Memory B cell (primary cell): ENCODE measurements around the gene NISCH.

ENCODE experiments used
- ATAC-seq: fragments of 150-1000 bp; cut with Tn5 transposase; 2 replicates; pipeline ENCODE4 v1.10.0; 2021; ENCODE audit warnings: low read depth, mild to moderate bottlenecking, moderate library complexity
- DNase-seq, 2 donors: peaks; one replicate each; pipeline ENCODE4 v3.0.0; 2022; ENCODE audit warnings: low spot score in 2 of 2
- H3K27ac Mint-ChIP-seq: one replicate; pipeline ENCODE4 v1.8.0; 2022; ENCODE audit warnings: mild to moderate bottlenecking, moderate library complexity, mixed read lengths
- H3K27me3 Mint-ChIP-seq: one replicate; pipeline ENCODE4 v1.8.0; 2022; ENCODE audit warnings: mixed read lengths
- H3K36me3 Mint-ChIP-seq: one replicate; pipeline ENCODE4 v1.8.0; 2022; ENCODE audit warnings: mild to moderate bottlenecking, mixed read lengths
- H3K4me1 Mint-ChIP-seq: one replicate; pipeline ENCODE4 v1.8.0; 2022; ENCODE audit warnings: mixed read lengths
- H3K4me3 Mint-ChIP-seq: one replicate; pipeline ENCODE4 v1.8.0; 2022; ENCODE audit warnings: mild to moderate bottlenecking, moderate library complexity, mixed read lengths
- H3K9me3 Mint-ChIP-seq: one replicate; pipeline ENCODE4 v1.8.0; 2022; ENCODE audit warnings: mixed read lengths

Gene NISCH

GRCh38 chr3:52509753-52510328 lies 54.4 kb downstream of the NISCH start:
- H3K4me1 Mint-ChIP-seq, result peaks cover 2% of the 10 kb centered on the region
- H3K27ac Mint-ChIP-seq, result no peak overlapping the region
- no peak for DNase-seq
- H3K27me3 Mint-ChIP-seq, result peaks cover 4% of the 10 kb centered on the region
- no peaks in the 10 kb centered on the region for H3K36me3 Mint-ChIP-seq
- H3K4me3 Mint-ChIP-seq, result no peak overlapping the region
- no peak for ATAC-seq
- no peaks in the 10 kb centered on the region for H3K9me3 Mint-ChIP-seq

- peaks cover 7% of the 10 kb centered on the region for H3K27me3 Mint-ChIP-seq
These were observed 56.1 kb downstream of the NISCH start for GRCh38 chr3:52511509-52511908.

GRCh38 chr3:52512105-52512504 lies 56.7 kb downstream of the NISCH start:
- Mint-ChIP-seq H3K9me3 (no peaks in the 10 kb centered on the region), H3K36me3 (no peaks in the 10 kb centered on the region), H3K4me1 (peaks cover 4% of the 10 kb centered on the region), H3K27ac (no peak overlapping the region), H3K4me3 (no peak overlapping the region), H3K27me3 (peaks cover 9% of the 10 kb centered on the region)
- DNase-seq (no peak), ATAC-seq (no peak)

More at GRCh38 chr3:52511509-52511908, 56.1 kb downstream of the NISCH start:
- Mint-ChIP-seq H3K4me3 (no peak overlapping the region), H3K36me3 (no peaks in the 10 kb centered on the region), H3K4me1 (peaks cover 4% of the 10 kb centered on the region), H3K27ac (no peak overlapping the region), H3K9me3 (no peaks in the 10 kb centered on the region)
- no peak for DNase-seq
- ATAC-seq, result no peak

- ATAC-seq (no peak), DNase-seq (no peak)
- Mint-ChIP-seq H3K36me3 (no peaks in the 10 kb centered on the region), H3K4me3 (no peak overlapping the region), H3K9me3 (no peaks in the 10 kb centered on the region), H3K27ac (no peak overlapping the region), H3K4me1 (peaks cover 2% of the 10 kb centered on the region), H3K27me3 (peaks cover 7% of the 10 kb centered on the region)
These were observed 57.3 kb downstream of the NISCH start for GRCh38 chr3:52512727-52513126.

GRCh38 chr3:52513281-52513680 lies 57.9 kb downstream of the NISCH start:
- no peak overlapping the region for H3K4me3 Mint-ChIP-seq
- no peaks in the 10 kb centered on the region for H3K36me3 Mint-ChIP-seq
- no peak for DNase-seq
- no peak overlapping the region for H3K27ac Mint-ChIP-seq
- no peaks in the 10 kb centered on the region for H3K9me3 Mint-ChIP-seq
- H3K27me3 Mint-ChIP-seq, result peaks cover 7% of the 10 kb centered on the region
- H3K4me1 Mint-ChIP-seq, result peaks cover 2% of the 10 kb centered on the region
- no peak for ATAC-seq

GRCh38 chr3:52514576-52514975 lies 59.2 kb downstream of the NISCH start:
- Mint-ChIP-seq H3K4me3 (no peak overlapping the region), H3K36me3 (no peaks in the 10 kb centered on the region), H3K4me1 (peaks cover 2% of the 10 kb centered on the region), H3K9me3 (no peaks in the 10 kb centered on the region), H3K27me3 (peaks cover 7% of the 10 kb centered on the region), H3K27ac (no peak overlapping the region)
- DNase-seq, result no peak
- ATAC-seq, result no peak

GRCh38 chr3:52515192-52515591 lies 59.8 kb downstream of the NISCH start:
- peaks cover 7% of the 10 kb centered on the region for H3K27me3 Mint-ChIP-seq
- no peak for ATAC-seq
- no peak overlapping the region for H3K27ac Mint-ChIP-seq
- no peak overlapping the region for H3K4me3 Mint-ChIP-seq
- no peak for DNase-seq
- H3K9me3 Mint-ChIP-seq, result no peaks in the 10 kb centered on the region
- H3K36me3 Mint-ChIP-seq, result no peaks in the 10 kb centered on the region
- peaks cover 2% of the 10 kb centered on the region for H3K4me1 Mint-ChIP-seq

- H3K9me3 Mint-ChIP-seq, result no peaks in the 10 kb centered on the region
- no peak for DNase-seq
- H3K4me1 Mint-ChIP-seq, result peaks cover 2% of the 10 kb centered on the region
- H3K36me3 Mint-ChIP-seq, result no peaks in the 10 kb centered on the region
- ATAC-seq, result no peak
- H3K4me3 Mint-ChIP-seq, result no peak overlapping the region
- no peak overlapping the region for H3K27ac Mint-ChIP-seq
- peaks cover 7% of the 10 kb centered on the region for H3K27me3 Mint-ChIP-seq
These were observed 61.2 kb downstream of the NISCH start for GRCh38 chr3:52516509-52517195.

GRCh38 chr3:52517796-52518722 lies 62.7 kb downstream of the NISCH start:
- Mint-ChIP-seq H3K36me3 (no peaks in the 10 kb centered on the region), H3K9me3 (no peaks in the 10 kb centered on the region), H3K27ac (no peak overlapping the region), H3K27me3 (peaks cover 7% of the 10 kb centered on the region), H3K4me3 (no peak overlapping the region), H3K4me1 (peaks cover 2% of the 10 kb centered on the region)
- ATAC-seq (no peak), DNase-seq (no peak)

- H3K4me1 Mint-ChIP-seq, result peaks cover 2% of the 10 kb centered on the region
- no peaks in the 10 kb centered on the region for H3K9me3 Mint-ChIP-seq
- no peak for ATAC-seq
- H3K27ac Mint-ChIP-seq, result no peak overlapping the region
- no peak for DNase-seq
- H3K36me3 Mint-ChIP-seq, result no peaks in the 10 kb centered on the region
- H3K27me3 Mint-ChIP-seq, result peaks cover 5% of the 10 kb centered on the region
- H3K4me3 Mint-ChIP-seq, result no peak overlapping the region
These were observed 63.5 kb downstream of the NISCH start for GRCh38 chr3:52518723-52519444.

GRCh38 chr3:52519445-52520140 lies 64.2 kb downstream of the NISCH start:
- Mint-ChIP-seq H3K27ac (no peak overlapping the region), H3K4me1 (peaks cover 2% of the 10 kb centered on the region), H3K36me3 (no peaks in the 10 kb centered on the region), H3K9me3 (no peaks in the 10 kb centered on the region), H3K4me3 (no peak overlapping the region), H3K27me3 (peaks cover 5% of the 10 kb centered on the region)
- ATAC-seq (no peak), DNase-seq (no peak)

GRCh38 chr3:52520141-52520667 lies 64.8 kb downstream of the NISCH start:
- DNase-seq, result no peak
- Mint-ChIP-seq H3K4me3 (no peak overlapping the region), H3K4me1 (peaks cover under 1% of the 10 kb centered on the region), H3K27me3 (peaks cover 5% of the 10 kb centered on the region), H3K36me3 (no peaks in the 10 kb centered on the region), H3K9me3 (no peaks in the 10 kb centered on the region), H3K27ac (no peak overlapping the region)
- no peak for ATAC-seq
